HEK293 (cell line): Measurements from ENCODE around the gene ARL15.

Experiments used
- MZF1 ChIP-seq: fragments of 450-650 bp; formaldehyde crosslinking; IDR thresholded peaks from 2 replicates; pipeline ENCODE4 v1.5.1; 2017; ENCODE audit warnings: missing biosample characterization, missing genetic modification characterization, borderline replicate concordance
- REPIN1 ChIP-seq: fragments of 450-650 bp; formaldehyde crosslinking; IDR thresholded peaks from 2 replicates; pipeline ENCODE4 v1.5.1; 2017; ENCODE audit warnings: missing biosample characterization, missing genetic modification characterization, low read depth
- SP2 ChIP-seq: fragments of 450-650 bp; formaldehyde crosslinking; IDR thresholded peaks from 2 replicates; pipeline ENCODE4 v1.5.1; 2016; ENCODE audit warnings: missing biosample characterization, missing genetic modification characterization
- ZBTB48 ChIP-seq: fragments of 450-650 bp; formaldehyde crosslinking; IDR thresholded peaks from 2 replicates; pipeline ENCODE4 v1.5.1; 2016; ENCODE audit warnings: missing biosample characterization, missing genetic modification characterization
- ZNF133 ChIP-seq: fragments of 450-650 bp; formaldehyde crosslinking; IDR thresholded peaks from 2 replicates; pipeline ENCODE4 v1.5.1; 2016; ENCODE audit warnings: missing biosample characterization, missing genetic modification characterization
- ZNF274 ChIP-seq, 2 experiments: fragments of 200-500 bp in 1 of 2; fragments of 450-650 bp in 1 of 2; sonication (Bioruptor generic) in 1 of 2; formaldehyde crosslinking in 1 of 2; IDR thresholded peaks; 2 replicates each; pipeline versions ENCODE4 v1.5.1 to v1.6.1; 2014 to 2016; ENCODE audit warnings: borderline replicate concordance in 1 of 2, inconsistent platforms in 1 of 2, low read length in 1 of 2, missing biosample characterization in 1 of 2, missing genetic modification characterization in 1 of 2
- ZNF433 ChIP-seq: fragments of 450-650 bp; formaldehyde crosslinking; IDR thresholded peaks from 2 replicates; pipeline ENCODE4 v1.5.1; 2016; ENCODE audit warnings: missing biosample characterization, missing genetic modification characterization, low read depth
- ZNF529 ChIP-seq: fragments of 450-650 bp; formaldehyde crosslinking; IDR thresholded peaks from 2 replicates; pipeline ENCODE4 v1.5.1; 2017; ENCODE audit warnings: missing genetic modification characterization, missing biosample characterization; ENCODE audit not compliant: insufficient replicate concordance
- ZNF664 ChIP-seq: fragments of 450-650 bp; formaldehyde crosslinking; IDR thresholded peaks from 2 replicates; pipeline ENCODE4 v1.5.1; 2016; ENCODE audit warnings: missing biosample characterization, missing genetic modification characterization
- TF ChIP-seq, protein P1 (sequence below): fragments of 450-650 bp; formaldehyde crosslinking; IDR thresholded peaks from 2 replicates; pipeline ENCODE4 v1.5.1; 2016; ENCODE audit warnings: missing biosample characterization, missing genetic modification characterization
- TF ChIP-seq, protein P2 (sequence below): fragments of 450-650 bp; formaldehyde crosslinking; IDR thresholded peaks from 2 replicates; pipeline ENCODE4 v1.5.1; 2017; ENCODE audit warnings: missing biosample characterization, missing genetic modification characterization
- TF ChIP-seq, protein P3 (sequence below): fragments of 450-650 bp; formaldehyde crosslinking; IDR thresholded peaks from 2 replicates; pipeline ENCODE4 v1.5.1; 2016; ENCODE audit warnings: missing biosample characterization, missing genetic modification characterization
- TF ChIP-seq, protein P4 (sequence below): fragments of 450-650 bp; formaldehyde crosslinking; IDR thresholded peaks from 2 replicates; pipeline ENCODE4 v1.5.1; 2017; ENCODE audit warnings: missing biosample characterization, missing genetic modification characterization
- TF ChIP-seq, protein P5 (sequence below): fragments of 450-650 bp; formaldehyde crosslinking; IDR thresholded peaks from 2 replicates; pipeline ENCODE4 v1.5.1; 2016; ENCODE audit warnings: missing biosample characterization, missing genetic modification characterization

DNA sequence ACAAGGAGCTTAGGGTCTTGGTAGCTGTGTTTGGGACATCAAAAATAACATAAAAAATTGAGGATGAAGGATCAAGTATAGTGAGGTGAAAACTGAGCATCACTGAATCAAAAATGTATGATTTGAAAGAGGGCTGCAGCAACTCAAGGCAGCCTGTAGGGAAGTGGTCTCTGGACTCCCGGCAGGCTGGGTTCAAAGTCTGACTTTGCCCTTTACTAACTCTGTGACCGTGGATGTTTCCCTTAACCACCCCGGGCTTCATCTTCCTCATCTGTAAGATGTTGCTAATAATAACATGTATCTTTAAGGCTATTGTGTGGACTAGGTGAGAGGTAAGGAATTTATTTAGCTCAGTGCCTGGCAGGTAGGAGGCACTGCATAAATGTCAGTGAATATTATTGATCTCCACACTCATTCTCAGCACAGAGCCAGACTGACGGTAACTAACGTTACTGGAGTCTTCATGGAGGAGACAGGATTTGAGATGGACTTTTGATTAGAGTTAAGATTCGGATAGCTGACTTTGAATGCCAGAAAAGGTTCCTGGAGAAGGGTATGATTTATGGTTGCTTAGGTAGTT is 382.6 kb downstream of the ARL15 start:
- TF ChIP-seq ZNF664 (tag by site-specific recombination): no peak
- TF ChIP-seq ZNF133 (tag by site-specific recombination): no peak
- TF ChIP-seq, protein P1, sequence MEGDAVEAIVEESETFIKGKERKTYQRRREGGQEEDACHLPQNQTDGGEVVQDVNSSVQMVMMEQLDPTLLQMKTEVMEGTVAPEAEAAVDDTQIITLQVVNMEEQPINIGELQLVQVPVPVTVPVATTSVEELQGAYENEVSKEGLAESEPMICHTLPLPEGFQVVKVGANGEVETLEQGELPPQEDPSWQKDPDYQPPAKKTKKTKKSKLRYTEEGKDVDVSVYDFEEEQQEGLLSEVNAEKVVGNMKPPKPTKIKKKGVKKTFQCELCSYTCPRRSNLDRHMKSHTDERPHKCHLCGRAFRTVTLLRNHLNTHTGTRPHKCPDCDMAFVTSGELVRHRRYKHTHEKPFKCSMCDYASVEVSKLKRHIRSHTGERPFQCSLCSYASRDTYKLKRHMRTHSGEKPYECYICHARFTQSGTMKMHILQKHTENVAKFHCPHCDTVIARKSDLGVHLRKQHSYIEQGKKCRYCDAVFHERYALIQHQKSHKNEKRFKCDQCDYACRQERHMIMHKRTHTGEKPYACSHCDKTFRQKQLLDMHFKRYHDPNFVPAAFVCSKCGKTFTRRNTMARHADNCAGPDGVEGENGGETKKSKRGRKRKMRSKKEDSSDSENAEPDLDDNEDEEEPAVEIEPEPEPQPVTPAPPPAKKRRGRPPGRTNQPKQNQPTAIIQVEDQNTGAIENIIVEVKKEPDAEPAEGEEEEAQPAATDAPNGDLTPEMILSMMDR (tag by site-specific recombination): no peak
- TF ChIP-seq ZNF274 (IDR thresholded peaks at IDR 0.05; ENCODE audit: low read length): no peak
- no peak for TF ChIP-seq ZNF274 (tag by site-specific recombination; IDR thresholded peaks at IDR 0.05; ENCODE audit: borderline replicate concordance)
- TF ChIP-seq, protein P2, sequence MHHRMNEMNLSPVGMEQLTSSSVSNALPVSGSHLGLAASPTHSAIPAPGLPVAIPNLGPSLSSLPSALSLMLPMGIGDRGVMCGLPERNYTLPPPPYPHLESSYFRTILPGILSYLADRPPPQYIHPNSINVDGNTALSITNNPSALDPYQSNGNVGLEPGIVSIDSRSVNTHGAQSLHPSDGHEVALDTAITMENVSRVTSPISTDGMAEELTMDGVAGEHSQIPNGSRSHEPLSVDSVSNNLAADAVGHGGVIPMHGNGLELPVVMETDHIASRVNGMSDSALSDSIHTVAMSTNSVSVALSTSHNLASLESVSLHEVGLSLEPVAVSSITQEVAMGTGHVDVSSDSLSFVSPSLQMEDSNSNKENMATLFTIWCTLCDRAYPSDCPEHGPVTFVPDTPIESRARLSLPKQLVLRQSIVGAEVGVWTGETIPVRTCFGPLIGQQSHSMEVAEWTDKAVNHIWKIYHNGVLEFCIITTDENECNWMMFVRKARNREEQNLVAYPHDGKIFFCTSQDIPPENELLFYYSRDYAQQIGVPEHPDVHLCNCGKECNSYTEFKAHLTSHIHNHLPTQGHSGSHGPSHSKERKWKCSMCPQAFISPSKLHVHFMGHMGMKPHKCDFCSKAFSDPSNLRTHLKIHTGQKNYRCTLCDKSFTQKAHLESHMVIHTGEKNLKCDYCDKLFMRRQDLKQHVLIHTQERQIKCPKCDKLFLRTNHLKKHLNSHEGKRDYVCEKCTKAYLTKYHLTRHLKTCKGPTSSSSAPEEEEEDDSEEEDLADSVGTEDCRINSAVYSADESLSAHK: no peak
- TF ChIP-seq REPIN1 (tag by site-specific recombination): no peak
- TF ChIP-seq, protein P3, sequence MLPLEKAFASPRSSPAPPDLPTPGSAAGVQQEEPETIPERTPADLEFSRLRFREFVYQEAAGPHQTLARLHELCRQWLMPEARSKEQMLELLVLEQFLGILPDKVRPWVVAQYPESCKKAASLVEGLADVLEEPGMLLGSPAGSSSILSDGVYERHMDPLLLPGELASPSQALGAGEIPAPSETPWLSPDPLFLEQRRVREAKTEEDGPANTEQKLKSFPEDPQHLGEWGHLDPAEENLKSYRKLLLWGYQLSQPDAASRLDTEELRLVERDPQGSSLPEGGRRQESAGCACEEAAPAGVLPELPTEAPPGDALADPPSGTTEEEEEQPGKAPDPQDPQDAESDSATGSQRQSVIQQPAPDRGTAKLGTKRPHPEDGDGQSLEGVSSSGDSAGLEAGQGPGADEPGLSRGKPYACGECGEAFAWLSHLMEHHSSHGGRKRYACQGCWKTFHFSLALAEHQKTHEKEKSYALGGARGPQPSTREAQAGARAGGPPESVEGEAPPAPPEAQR (tag by site-specific recombination): no peak
- no peak for TF ChIP-seq ZNF433 (tag by site-specific recombination)
- TF ChIP-seq, protein P4, sequence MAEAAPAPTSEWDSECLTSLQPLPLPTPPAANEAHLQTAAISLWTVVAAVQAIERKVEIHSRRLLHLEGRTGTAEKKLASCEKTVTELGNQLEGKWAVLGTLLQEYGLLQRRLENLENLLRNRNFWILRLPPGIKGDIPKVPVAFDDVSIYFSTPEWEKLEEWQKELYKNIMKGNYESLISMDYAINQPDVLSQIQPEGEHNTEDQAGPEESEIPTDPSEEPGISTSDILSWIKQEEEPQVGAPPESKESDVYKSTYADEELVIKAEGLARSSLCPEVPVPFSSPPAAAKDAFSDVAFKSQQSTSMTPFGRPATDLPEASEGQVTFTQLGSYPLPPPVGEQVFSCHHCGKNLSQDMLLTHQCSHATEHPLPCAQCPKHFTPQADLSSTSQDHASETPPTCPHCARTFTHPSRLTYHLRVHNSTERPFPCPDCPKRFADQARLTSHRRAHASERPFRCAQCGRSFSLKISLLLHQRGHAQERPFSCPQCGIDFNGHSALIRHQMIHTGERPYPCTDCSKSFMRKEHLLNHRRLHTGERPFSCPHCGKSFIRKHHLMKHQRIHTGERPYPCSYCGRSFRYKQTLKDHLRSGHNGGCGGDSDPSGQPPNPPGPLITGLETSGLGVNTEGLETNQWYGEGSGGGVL (tag by site-specific recombination): no peak
- TF ChIP-seq ZNF529 (tag by site-specific recombination): no peak
- TF ChIP-seq, protein P5, sequence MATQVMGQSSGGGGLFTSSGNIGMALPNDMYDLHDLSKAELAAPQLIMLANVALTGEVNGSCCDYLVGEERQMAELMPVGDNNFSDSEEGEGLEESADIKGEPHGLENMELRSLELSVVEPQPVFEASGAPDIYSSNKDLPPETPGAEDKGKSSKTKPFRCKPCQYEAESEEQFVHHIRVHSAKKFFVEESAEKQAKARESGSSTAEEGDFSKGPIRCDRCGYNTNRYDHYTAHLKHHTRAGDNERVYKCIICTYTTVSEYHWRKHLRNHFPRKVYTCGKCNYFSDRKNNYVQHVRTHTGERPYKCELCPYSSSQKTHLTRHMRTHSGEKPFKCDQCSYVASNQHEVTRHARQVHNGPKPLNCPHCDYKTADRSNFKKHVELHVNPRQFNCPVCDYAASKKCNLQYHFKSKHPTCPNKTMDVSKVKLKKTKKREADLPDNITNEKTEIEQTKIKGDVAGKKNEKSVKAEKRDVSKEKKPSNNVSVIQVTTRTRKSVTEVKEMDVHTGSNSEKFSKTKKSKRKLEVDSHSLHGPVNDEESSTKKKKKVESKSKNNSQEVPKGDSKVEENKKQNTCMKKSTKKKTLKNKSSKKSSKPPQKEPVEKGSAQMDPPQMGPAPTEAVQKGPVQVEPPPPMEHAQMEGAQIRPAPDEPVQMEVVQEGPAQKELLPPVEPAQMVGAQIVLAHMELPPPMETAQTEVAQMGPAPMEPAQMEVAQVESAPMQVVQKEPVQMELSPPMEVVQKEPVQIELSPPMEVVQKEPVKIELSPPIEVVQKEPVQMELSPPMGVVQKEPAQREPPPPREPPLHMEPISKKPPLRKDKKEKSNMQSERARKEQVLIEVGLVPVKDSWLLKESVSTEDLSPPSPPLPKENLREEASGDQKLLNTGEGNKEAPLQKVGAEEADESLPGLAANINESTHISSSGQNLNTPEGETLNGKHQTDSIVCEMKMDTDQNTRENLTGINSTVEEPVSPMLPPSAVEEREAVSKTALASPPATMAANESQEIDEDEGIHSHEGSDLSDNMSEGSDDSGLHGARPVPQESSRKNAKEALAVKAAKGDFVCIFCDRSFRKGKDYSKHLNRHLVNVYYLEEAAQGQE (tag by site-specific recombination): no peak
- no peak for TF ChIP-seq ZBTB48 (tag by site-specific recombination)
- TF ChIP-seq MZF1 (tag by site-specific recombination): no peak
- no peak for TF ChIP-seq SP2 (tag by site-specific recombination)
